A549 (cell line): ENCODE data around the gene SIRT3.
"Not testable (repeated sequence)": the region's sequence is repeated elsewhere in the genome, so short reads cannot be mapped to it uniquely, and the experiment has no call there.

Experiments used
- BHLHE40 ChIP-seq: IDR thresholded peaks from 2 replicates; pipeline ENCODE4 v1.6.1; 2012; ENCODE audit warnings: low read depth, low read length, inconsistent platforms
- CBX2 ChIP-seq: fragments of 200-600 bp; sonication (generic); IDR thresholded peaks from 2 replicates; pipeline ENCODE4 v1.6.1; 2016; ENCODE audit warnings: low read depth, mild to moderate bottlenecking, borderline replicate concordance
- CTCF ChIP-seq: fragments of >200 bp; sonication (Bioruptor Twin); formaldehyde crosslinking; IDR thresholded peaks from 3 replicates; pipeline ENCODE4 v1.5.1; 2016
- EP300 ChIP-seq, 2 experiments: fragments of >200 bp; sonication (Bioruptor Twin); formaldehyde crosslinking; IDR thresholded peaks; 2 replicates in 1 of 2; 3 replicates in 1 of 2; pipeline ENCODE4 v1.6.1; 2016 to 2017
- ESRRA ChIP-seq: fragments of 150-350 bp; IDR thresholded peaks from 2 replicates; pipeline ENCODE4 v1.6.1; 2014; ENCODE audit warnings: mild to moderate bottlenecking, low read length, borderline replicate concordance
- KDM1A ChIP-seq: fragments of 200-600 bp; sonication (generic); IDR thresholded peaks from 2 replicates; pipeline ENCODE4 v1.6.1; 2016; ENCODE audit warnings: low read depth, mild to moderate bottlenecking
- NFE2L2 ChIP-seq: fragments of 150-350 bp; conservative IDR thresholded peaks from 2 replicates; pipeline ENCODE4 v1.6.1; 2014; ENCODE audit warnings: low read length
- POLR2A ChIP-seq: IDR thresholded peaks from 2 replicates; pipeline ENCODE4 v1.6.1; 2012; ENCODE audit warnings: mild to moderate bottlenecking, low read length
- POLR2AphosphoS2 ChIP-seq: conservative IDR thresholded peaks from 2 replicates; pipeline ENCODE4 v1.6.1; 2012; ENCODE audit warnings: low read length, improper control_type of control experiment, inconsistent platforms
- SMC3 ChIP-seq: fragments of >200 bp; sonication (Bioruptor Twin); formaldehyde crosslinking; IDR thresholded peaks from 3 replicates; pipeline ENCODE4 v1.6.1; 2018; ENCODE audit warnings: inconsistent platforms
- USF2 ChIP-seq: fragments of 450-650 bp; IDR thresholded peaks from 2 replicates; pipeline ENCODE4 v1.6.1; 2014; ENCODE audit warnings: antibody characterized with exemption
- TF ChIP-seq, protein P1 (sequence below): IDR thresholded peaks from 2 replicates; pipeline ENCODE4 v1.6.1; 2012
- TF ChIP-seq, protein P2 (sequence below): IDR thresholded peaks from 2 replicates; pipeline ENCODE4 v1.6.1; 2012
- TF ChIP-seq, protein P3 (sequence below): IDR thresholded peaks from 2 replicates; pipeline ENCODE4 v1.6.1; 2012; ENCODE audit warnings: low read depth, borderline replicate concordance

GRCh38 chr11:190546-190945, 45.6 kb downstream of the SIRT3 start:
- TF ChIP-seq CTCF; BHLHE40; KDM1A; POLR2AphosphoS2; NFE2L2; SMC3; EP300 (IDR thresholded peaks at IDR 0.05); ESRRA; POLR2A; CBX2; USF2: not testable (repeated sequence)
- TF ChIP-seq, protein P1, sequence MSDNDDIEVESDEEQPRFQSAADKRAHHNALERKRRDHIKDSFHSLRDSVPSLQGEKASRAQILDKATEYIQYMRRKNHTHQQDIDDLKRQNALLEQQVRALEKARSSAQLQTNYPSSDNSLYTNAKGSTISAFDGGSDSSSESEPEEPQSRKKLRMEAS = not testable (repeated sequence)
- TF ChIP-seq, protein P2, sequence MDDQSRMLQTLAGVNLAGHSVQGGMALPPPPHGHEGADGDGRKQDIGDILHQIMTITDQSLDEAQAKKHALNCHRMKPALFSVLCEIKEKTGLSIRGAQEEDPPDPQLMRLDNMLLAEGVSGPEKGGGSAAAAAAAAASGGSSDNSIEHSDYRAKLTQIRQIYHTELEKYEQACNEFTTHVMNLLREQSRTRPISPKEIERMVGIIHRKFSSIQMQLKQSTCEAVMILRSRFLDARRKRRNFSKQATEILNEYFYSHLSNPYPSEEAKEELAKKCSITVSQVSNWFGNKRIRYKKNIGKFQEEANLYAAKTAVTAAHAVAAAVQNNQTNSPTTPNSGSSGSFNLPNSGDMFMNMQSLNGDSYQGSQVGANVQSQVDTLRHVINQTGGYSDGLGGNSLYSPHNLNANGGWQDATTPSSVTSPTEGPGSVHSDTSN = not testable (repeated sequence)
- TF ChIP-seq, protein P3, sequence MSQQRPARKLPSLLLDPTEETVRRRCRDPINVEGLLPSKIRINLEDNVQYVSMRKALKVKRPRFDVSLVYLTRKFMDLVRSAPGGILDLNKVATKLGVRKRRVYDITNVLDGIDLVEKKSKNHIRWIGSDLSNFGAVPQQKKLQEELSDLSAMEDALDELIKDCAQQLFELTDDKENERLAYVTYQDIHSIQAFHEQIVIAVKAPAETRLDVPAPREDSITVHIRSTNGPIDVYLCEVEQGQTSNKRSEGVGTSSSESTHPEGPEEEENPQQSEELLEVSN = not testable (repeated sequence)
